Activated naive CD8-positive, alpha-beta T cell treated with anti-CD3 and anti-CD28 coated beads, Interleukin-2, amount 10 ng/mL, durations not matched to agents 7 days and 5 days (primary cell): ENCODE data around the gene PAM16. TPM values are rescaled to one million over a fixed set of nuclear protein-coding genes. Genes with fewer than 3 reads are reported as not detected.
"Not testable (repeated sequence)": the region's sequence is repeated elsewhere in the genome, so short reads cannot be mapped to it uniquely, and the experiment has no call there.

Source experiments
- ATAC-seq: fragments of 150-1000 bp; cut with Tn5 transposase; one replicate; pipeline ENCODE4 v1.10.0; 2021; ENCODE audit warnings: low read depth, moderate library complexity
- POLR2A ChIA-PET: fragments of 350-600 bp; sonication (Branson Sonifier 250); formaldehyde crosslinking; loops from one replicate; lab custom pipeline; 2021; ENCODE audit warnings: antibody characterized with exemption; lab: Charles Lee
- DNase-seq: peaks from one replicate; pipeline ENCODE4 v3.0.0; 2021
- H3K27ac Mint-ChIP-seq: one replicate; pipeline ENCODE4 v1.8.0; 2022; ENCODE audit warnings: mild to moderate bottlenecking, mixed read lengths
- H3K27me3 Mint-ChIP-seq: one replicate; pipeline ENCODE4 v1.8.0; 2022; ENCODE audit warnings: mild to moderate bottlenecking, moderate library complexity, mixed read lengths
- H3K36me3 Mint-ChIP-seq: one replicate; pipeline ENCODE4 v1.8.0; 2021; ENCODE audit warnings: mild to moderate bottlenecking, mixed read lengths
- H3K4me1 Mint-ChIP-seq: one replicate; pipeline ENCODE4 v1.8.0; 2021; ENCODE audit warnings: mixed read lengths
- H3K4me3 Mint-ChIP-seq: one replicate; pipeline ENCODE4 v1.8.0; 2022; ENCODE audit warnings: mild to moderate bottlenecking, moderate library complexity, mixed read lengths
- H3K9me3 Mint-ChIP-seq: one replicate; pipeline ENCODE4 v1.8.0; 2021; ENCODE audit warnings: mixed read lengths
- total RNA-seq, 2 experiments: library from RNA; stranded (reverse); gene quantifications; one replicate each; pipeline ENCODE4 v1.2.3, GENCODE V29; 2021

The PAM16 gene
- total RNA-seq, 2 experiments from 2014 or later: 42.5 to 50.0 TPM

- ATAC-seq (no peak), DNase-seq (no peak)
- H3K27ac Mint-ChIP-seq: no peak overlapping the region
- no peaks in the 10 kb centered on the region for H3K27me3 Mint-ChIP-seq
- peaks cover 2% of the 10 kb centered on the region for H3K36me3 Mint-ChIP-seq
- no peaks in the 10 kb centered on the region for H3K9me3 Mint-ChIP-seq
- H3K4me3 Mint-ChIP-seq: no peak overlapping the region
- no peaks in the 10 kb centered on the region for H3K4me1 Mint-ChIP-seq
- POLR2A ChIA-PET: no interaction called here
Measured at GRCh38 chr16:4338125-4338582, 13.0 kb downstream of the PAM16 start.

- no peak overlapping the region for H3K27ac Mint-ChIP-seq
- POLR2A ChIA-PET: no interaction called here
- DNase-seq (no peak), ATAC-seq (no peak)
- H3K4me3 Mint-ChIP-seq: no peak overlapping the region
- no peaks in the 10 kb centered on the region for H3K4me1 Mint-ChIP-seq
- H3K9me3 Mint-ChIP-seq: no peaks in the 10 kb centered on the region
- no peaks in the 10 kb centered on the region for H3K27me3 Mint-ChIP-seq
- peaks cover 2% of the 10 kb centered on the region for H3K36me3 Mint-ChIP-seq
Measured at GRCh38 chr16:4337540-4338088, 13.5 kb downstream of the PAM16 start.

- no peaks in the 10 kb centered on the region for H3K27me3 Mint-ChIP-seq
- no peak overlapping the region for H3K27ac Mint-ChIP-seq
- POLR2A ChIA-PET: no interaction called here
- ATAC-seq (no peak), DNase-seq (no peak)
- H3K9me3 Mint-ChIP-seq: no peaks in the 10 kb centered on the region
- no peaks in the 10 kb centered on the region for H3K4me1 Mint-ChIP-seq
- no peak overlapping the region for H3K4me3 Mint-ChIP-seq
- peaks cover 2% of the 10 kb centered on the region for H3K36me3 Mint-ChIP-seq
Measured at GRCh38 chr16:4336701-4337539, 14.2 kb downstream of the PAM16 start.

- DNase-seq (no peak), ATAC-seq (no peak)
- Mint-ChIP-seq H3K4me1 (no peaks in the 10 kb centered on the region), H3K27me3 (no peaks in the 10 kb centered on the region), H3K36me3 (no peaks in the 10 kb centered on the region), H3K9me3 (no peaks in the 10 kb centered on the region), H3K4me3 (no peak overlapping the region), H3K27ac (no peak overlapping the region)
- POLR2A ChIA-PET: no interaction called here
Measured at GRCh38 chr16:4334724-4335495, 16.2 kb downstream of the PAM16 start.

- ATAC-seq, H3K36me3 Mint-ChIP-seq, POLR2A ChIA-PET, H3K27me3 Mint-ChIP-seq, DNase-seq, H3K27ac Mint-ChIP-seq, H3K9me3 Mint-ChIP-seq, H3K4me3 Mint-ChIP-seq, H3K4me1 Mint-ChIP-seq: not testable (repeated sequence)
Measured at GRCh38 chr16:4333714-4334113, 17.4 kb downstream of the PAM16 start.

- Mint-ChIP-seq H3K9me3 (no peaks in the 10 kb centered on the region), H3K27ac (no peak overlapping the region), H3K4me3 (no peak overlapping the region), H3K36me3 (no peaks in the 10 kb centered on the region), H3K4me1 (no peaks in the 10 kb centered on the region), H3K27me3 (peaks cover 2% of the 10 kb centered on the region)
- POLR2A ChIA-PET: no interaction called here
- ATAC-seq (no peak), DNase-seq (no peak)
Measured at GRCh38 chr16:4333308-4333638, 17.8 kb downstream of the PAM16 start.

- Mint-ChIP-seq H3K36me3 (no peaks in the 10 kb centered on the region), H3K27ac (no peak overlapping the region), H3K4me1 (no peaks in the 10 kb centered on the region), H3K9me3 (no peaks in the 10 kb centered on the region), H3K27me3 (peaks cover 3% of the 10 kb centered on the region), H3K4me3 (no peak overlapping the region)
- no peak for DNase-seq
- ATAC-seq: no peak
- POLR2A ChIA-PET: no interaction called here
Measured at GRCh38 chr16:4332623-4333307, 18.4 kb downstream of the PAM16 start.

GRCh38 chr16:4332083-4332482 lies 19.0 kb downstream of the PAM16 start:
- Mint-ChIP-seq H3K36me3 (no peaks in the 10 kb centered on the region), H3K4me1 (no peaks in the 10 kb centered on the region), H3K27ac (no peak overlapping the region), H3K9me3 (no peaks in the 10 kb centered on the region), H3K27me3 (peaks cover 3% of the 10 kb centered on the region), H3K4me3 (no peak overlapping the region)
- DNase-seq (no peak), ATAC-seq (no peak)
- POLR2A ChIA-PET: interaction anchor here (0.8 kb wide), 1 partner anchor 18 kb away, joined by 3 read pairs; no protein-coding TSS in a partner anchor

- H3K36me3 Mint-ChIP-seq: no peaks in the 10 kb centered on the region
- no peaks in the 10 kb centered on the region for H3K9me3 Mint-ChIP-seq
- H3K27ac Mint-ChIP-seq: no peak overlapping the region
- DNase-seq: peak; percentile 83
- ATAC-seq: peak; percentile 67
- no peaks in the 10 kb centered on the region for H3K4me1 Mint-ChIP-seq
- H3K27me3 Mint-ChIP-seq: peaks cover 9% of the 10 kb centered on the region
- POLR2A ChIA-PET: interaction anchor here (0.5 to 1.1 kb wide), 2 partner anchors 24 to 131 kb away, joined by 3 read pairs; no protein-coding TSS in a partner anchor
- no peak overlapping the region for H3K4me3 Mint-ChIP-seq
Measured at GRCh38 chr16:4330277-4330874, 20.7 kb downstream of the PAM16 start.

- POLR2A ChIA-PET: interaction anchor here (0.9 to 1.9 kb wide), 7 partner anchors 19 to 223 kb away, joined by 3 to 10 read pairs (median 5); no protein-coding TSS in a partner anchor
- no peak for DNase-seq
- H3K27ac Mint-ChIP-seq: no peak overlapping the region
Measured at GRCh38 chr16:4328782-4329775, 22.0 kb downstream of the PAM16 start.

GRCh38 chr16:4328046-4328781 lies 22.9 kb downstream of the PAM16 start:
- Mint-ChIP-seq H3K4me3 (peak overlapping the region; percentile 40), H3K27me3 (peaks cover 9% of the 10 kb centered on the region), H3K4me1 (no peaks in the 10 kb centered on the region), H3K9me3 (no peaks in the 10 kb centered on the region), H3K27ac (no peak overlapping the region), H3K36me3 (no peaks in the 10 kb centered on the region)
- DNase-seq (peak; percentile 68), ATAC-seq (peak; percentile 75)
- POLR2A ChIA-PET: interaction anchor here (1.0 to 1.9 kb wide), 6 partner anchors 18 to 57 kb away, joined by 3 to 10 read pairs (median 6); no protein-coding TSS in a partner anchor

More at GRCh38 chr16:4328782-4329775, 22.0 kb downstream of the PAM16 start:
- Mint-ChIP-seq H3K9me3 (no peaks in the 10 kb centered on the region), H3K4me3 (no peak overlapping the region), H3K36me3 (no peaks in the 10 kb centered on the region), H3K27me3 (peaks cover 9% of the 10 kb centered on the region), H3K4me1 (no peaks in the 10 kb centered on the region)
- no peak for ATAC-seq
